Keratinocyte (primary cell): ENCODE data around the gene NAA15. TPM values are rescaled to one million over a fixed set of nuclear protein-coding genes. Genes with fewer than 3 reads are reported as not detected.

ENCODE experiments used
- DNase-seq: peaks from one replicate; pipeline ENCODE4 v3.0.0-alpha.2; 2011; ENCODE audit warnings: low read depth, missing footprints, low spot score
- FAIRE-seq: peaks from 2 replicates; lab custom pipeline; 2011; peaks lifted over from hg19 to GRCh38; lab: Jason Lieb, UNC
- H2AFZ ChIP-seq: 2 replicates; pipeline ENCODE4 v1.6.0; 2012; ENCODE audit warnings: low read length, control low read depth, inconsistent platforms; ENCODE audit not compliant: control insufficient read depth
- H3K27ac ChIP-seq: 2 replicates; pipeline ENCODE4 v1.5.1; 2011; ENCODE audit warnings: low read length; ENCODE audit not compliant: control insufficient read depth, insufficient read depth
- H3K27me3 ChIP-seq: 3 replicates; pipeline ENCODE4 v1.6.0; 2011; ENCODE audit warnings: low read length; ENCODE audit not compliant: control insufficient read depth, insufficient read depth; ENCODE audit errors: extremely low read depth
- H3K36me3 ChIP-seq, 2 experiments: 2 replicates in 1 of 2; 3 replicates in 1 of 2; pipeline ENCODE4 v1.5.1; 2011; ENCODE audit warnings: low read length in 2 of 2, mild to moderate bottlenecking in 1 of 2; ENCODE audit not compliant: control insufficient read depth in 2 of 2, insufficient read depth in 2 of 2; ENCODE audit errors: extremely low read depth in 1 of 2
- H3K4me1 ChIP-seq: 3 replicates; pipeline ENCODE4 v1.5.1; 2011; ENCODE audit warnings: low read length; ENCODE audit not compliant: control insufficient read depth, insufficient read depth; ENCODE audit errors: extremely low read depth
- H3K4me2 ChIP-seq: 3 replicates; pipeline ENCODE4 v1.6.0; 2011; ENCODE audit warnings: low read depth, low read length; ENCODE audit not compliant: control insufficient read depth, insufficient read depth; ENCODE audit errors: extremely low read depth
- H3K4me3 ChIP-seq, 3 experiments: fragments of 200-600 bp in 1 of 3; sonication (generic) in 1 of 3; 2 replicates in 2 of 3; 3 replicates in 1 of 3; pipeline ENCODE4 v1.5.1; 2011 to 2016; ENCODE audit warnings: low read length in 3 of 3, mild to moderate bottlenecking in 3 of 3, control low read depth in 2 of 3, inconsistent platforms in 1 of 3, low read depth in 1 of 3, mixed read lengths in 1 of 3, mixed run types in 1 of 3, moderate library complexity in 1 of 3; ENCODE audit not compliant: control insufficient read depth in 2 of 3, insufficient read depth in 2 of 3; ENCODE audit errors: extremely low read depth in 1 of 3
- H3K79me2 ChIP-seq: 2 replicates; pipeline ENCODE4 v1.6.0; 2012; ENCODE audit warnings: low read length; ENCODE audit not compliant: control insufficient read depth, insufficient read depth
- H3K9ac ChIP-seq: 3 replicates; pipeline ENCODE4 v1.6.0; 2011; ENCODE audit warnings: low read length; ENCODE audit not compliant: control insufficient read depth, insufficient read depth; ENCODE audit errors: extremely low read depth
- H3K9me1 ChIP-seq: 3 replicates; pipeline ENCODE4 v1.6.0; 2011; ENCODE audit warnings: low read length; ENCODE audit not compliant: control insufficient read depth, insufficient read depth; ENCODE audit errors: extremely low read depth
- H3K9me3 ChIP-seq: 2 replicates; pipeline ENCODE4 v1.5.1; 2012; ENCODE audit warnings: low read depth, low read length; ENCODE audit not compliant: control insufficient read depth
- H4K20me1 ChIP-seq: 3 replicates; pipeline ENCODE4 v1.6.0; 2011; ENCODE audit warnings: low read length; ENCODE audit not compliant: control insufficient read depth, insufficient read depth; ENCODE audit errors: extremely low read depth
- EZH2 ChIP-seq: IDR thresholded peaks from one replicate; pipeline ENCODE4 v1.6.1; 2012; ENCODE audit warnings: inconsistent platforms, mild to moderate bottlenecking, low read length, moderate library complexity
- dilution Hi-C: fragments of 300-500 bp; cut with MboI; formaldehyde crosslinking; loops from one replicate; pipeline ENCODE4 v1.7.0; 2020; ENCODE audit warnings: low sequenced_read_pairs; ENCODE audit not compliant: extremely low pct_ligation_motif_present
- polyA plus RNA-seq, 5 experiments: library from polyadenylated mRNA; depleted of rRNA in 3 of 5; stranded (reverse) in 3 of 5; stranded (forward) in 1 of 5; unstranded in 1 of 5; fragments of >200 nt; gene quantifications; 1 replicate in 1 of 5; 2 replicates in 3 of 5; 3 replicates in 1 of 5; pipeline versions ENCODE4 v1.2.1 to v1.2.3, GENCODE V29; 2011 to 2012; ENCODE audit warnings: missing spikeins in 2 of 5, low read depth in 1 of 5, low replicate concordance in 1 of 5
- TF ChIP-seq, protein P1 (sequence below), 3 experiments: IDR thresholded peaks in 1 of 3; conservative IDR thresholded peaks in 1 of 3; optimal IDR thresholded peaks in 1 of 3; 2 replicates in 2 of 3; 3 replicates in 1 of 3; pipeline versions ENCODE3 to v1.5.1; 2011; ENCODE audit warnings: low read length in 3 of 3, mild to moderate bottlenecking in 3 of 3, moderate library complexity in 2 of 3, control low read depth in 1 of 3, inconsistent platforms in 1 of 3; ENCODE audit not compliant: insufficient read depth in 2 of 3; ENCODE audit errors: extremely low read depth in 1 of 3

The NAA15 gene
- polyA plus RNA-seq, 1 donor (not counting 4 experiments of a cell fraction or from before 2014, with no cell fraction given) = 37.2 TPM

DNA sequence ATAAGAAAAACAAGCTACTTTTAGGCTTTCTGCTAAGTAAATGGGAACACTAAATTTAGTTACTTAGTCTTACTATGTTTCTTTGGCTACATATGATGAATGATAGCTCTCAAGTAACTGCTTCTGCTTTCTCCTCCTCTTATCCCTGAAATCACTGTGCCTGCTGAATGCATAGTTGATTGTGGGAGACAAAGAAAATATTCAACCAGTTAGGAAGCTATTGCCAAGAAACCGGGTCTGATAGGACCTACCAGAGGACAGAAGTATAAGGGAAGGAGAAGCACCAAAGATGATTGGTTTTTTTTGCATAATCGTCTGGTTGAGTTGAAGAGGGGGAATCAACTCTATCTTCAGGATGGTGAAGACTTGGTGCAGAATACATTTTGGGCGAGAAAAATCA, 29.0 kb downstream of the NAA15 start:
- H3K4me2 ChIP-seq = no peak overlapping the region
- H3K27ac ChIP-seq = no peak overlapping the region
- no peaks in the 10 kb centered on the region for H3K9me1 ChIP-seq
- H4K20me1 ChIP-seq = peaks cover 11% of the 10 kb centered on the region
- FAIRE-seq (no peak), DNase-seq (no peak)
- H3K27me3 ChIP-seq = no peaks in the 10 kb centered on the region
- H2AFZ ChIP-seq = no peak overlapping the region
- H3K36me3 ChIP-seq = peaks cover 0 to 2% of the 10 kb centered on the region in 2 experiments
- H3K79me2 ChIP-seq = peaks cover 95% of the 10 kb centered on the region
- TF ChIP-seq, protein P1, sequence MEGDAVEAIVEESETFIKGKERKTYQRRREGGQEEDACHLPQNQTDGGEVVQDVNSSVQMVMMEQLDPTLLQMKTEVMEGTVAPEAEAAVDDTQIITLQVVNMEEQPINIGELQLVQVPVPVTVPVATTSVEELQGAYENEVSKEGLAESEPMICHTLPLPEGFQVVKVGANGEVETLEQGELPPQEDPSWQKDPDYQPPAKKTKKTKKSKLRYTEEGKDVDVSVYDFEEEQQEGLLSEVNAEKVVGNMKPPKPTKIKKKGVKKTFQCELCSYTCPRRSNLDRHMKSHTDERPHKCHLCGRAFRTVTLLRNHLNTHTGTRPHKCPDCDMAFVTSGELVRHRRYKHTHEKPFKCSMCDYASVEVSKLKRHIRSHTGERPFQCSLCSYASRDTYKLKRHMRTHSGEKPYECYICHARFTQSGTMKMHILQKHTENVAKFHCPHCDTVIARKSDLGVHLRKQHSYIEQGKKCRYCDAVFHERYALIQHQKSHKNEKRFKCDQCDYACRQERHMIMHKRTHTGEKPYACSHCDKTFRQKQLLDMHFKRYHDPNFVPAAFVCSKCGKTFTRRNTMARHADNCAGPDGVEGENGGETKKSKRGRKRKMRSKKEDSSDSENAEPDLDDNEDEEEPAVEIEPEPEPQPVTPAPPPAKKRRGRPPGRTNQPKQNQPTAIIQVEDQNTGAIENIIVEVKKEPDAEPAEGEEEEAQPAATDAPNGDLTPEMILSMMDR (optimal IDR thresholded peaks at IDR 0.05 in 1 of 3, IDR thresholded peaks at IDR 0.05 in 1 of 3, conservative IDR thresholded peaks at IDR 0.05 in 1 of 3; ENCODE audit: extremely low read depth in 1 of 3, insufficient read depth in 2 of 3, low read length in 3 of 3) = no peak
- TF ChIP-seq EZH2 = no peak
- no peaks in the 10 kb centered on the region for H3K9me3 ChIP-seq
- H3K4me3 ChIP-seq = no peak overlapping the region
- no peak overlapping the region for H3K9ac ChIP-seq
- dilution Hi-C loops = no loop called here
- peaks cover 12% of the 10 kb centered on the region for H3K4me1 ChIP-seq

DNA sequence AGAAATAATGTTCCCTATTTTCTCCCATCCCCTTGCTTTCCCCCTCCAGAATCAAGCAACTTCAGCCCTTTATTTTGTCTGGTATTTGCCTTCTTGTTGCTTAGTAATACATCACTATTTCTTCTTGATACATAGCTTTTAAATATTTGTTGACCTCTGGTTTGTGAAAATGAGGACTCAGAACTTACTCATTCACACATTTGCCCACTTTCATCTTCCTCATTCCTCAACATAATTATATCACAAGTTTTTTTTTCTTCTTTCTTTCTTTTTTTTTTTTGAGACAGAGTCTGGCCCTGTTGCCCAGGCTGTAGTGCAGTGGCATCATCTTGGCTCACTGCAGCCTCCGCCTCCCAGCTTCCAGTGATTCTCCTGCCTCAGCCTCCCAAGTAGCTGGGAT, 29.9 kb downstream of the NAA15 start:
- Histone ChIP-seq H4K20me1 (peaks cover 12% of the 10 kb centered on the region), H3K27ac (no peak overlapping the region), H3K79me2 (peaks cover 90% of the 10 kb centered on the region), H3K9me3 (no peaks in the 10 kb centered on the region), H3K9ac (no peak overlapping the region), H3K4me2 (no peak overlapping the region), H2AFZ (no peak overlapping the region), H3K9me1 (no peaks in the 10 kb centered on the region), H3K4me3 (no peak overlapping the region), H3K27me3 (no peaks in the 10 kb centered on the region), H3K4me1 (peaks cover 12% of the 10 kb centered on the region), H3K36me3 (peaks cover 0 to 5% of the 10 kb centered on the region in 2 experiments)
- FAIRE-seq (no peak), DNase-seq (no peak)
- dilution Hi-C loops = no loop called here
- no peak for TF ChIP-seq EZH2
- TF ChIP-seq, protein P1 (optimal IDR thresholded peaks at IDR 0.05 in 1 of 3, IDR thresholded peaks at IDR 0.05 in 1 of 3, conservative IDR thresholded peaks at IDR 0.05 in 1 of 3; ENCODE audit: extremely low read depth in 1 of 3, insufficient read depth in 2 of 3, low read length in 3 of 3) = no peak
